CD4-positive, alpha-beta T cell treated with Interleukin-15 for 4 hours (primary cell): ENCODE results near the gene URB1.
"Not testable (repeated sequence)": the region's sequence is repeated elsewhere in the genome, so short reads cannot be mapped to it uniquely, and the experiment has no call there.

Experiments used
- DNase-seq: peaks from one replicate; pipeline ENCODE4 v3.0.0-alpha.2; 2020; ENCODE audit warnings: low spot score

URB1 gene

DNA sequence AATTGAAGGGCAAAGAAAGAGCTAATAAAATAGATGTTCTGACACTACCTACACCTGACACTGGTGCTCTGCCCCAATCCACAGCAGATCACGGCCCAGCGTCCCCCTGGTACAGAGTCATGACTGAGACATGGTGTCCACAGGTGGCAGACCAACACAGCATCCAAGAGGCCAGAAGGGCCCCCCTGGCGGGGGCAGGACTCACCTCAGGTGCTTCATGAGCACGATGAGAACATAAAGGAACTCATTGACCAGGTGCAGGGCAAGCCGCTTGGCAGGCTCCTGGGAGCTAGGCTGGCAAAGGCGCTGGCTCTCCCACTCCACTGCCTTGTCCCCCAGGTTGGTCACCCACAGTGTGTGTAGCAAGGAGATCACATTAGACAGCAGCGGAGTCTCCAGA lies 73.8 kb downstream of the URB1 start:
- no peak for DNase-seq

DNA sequence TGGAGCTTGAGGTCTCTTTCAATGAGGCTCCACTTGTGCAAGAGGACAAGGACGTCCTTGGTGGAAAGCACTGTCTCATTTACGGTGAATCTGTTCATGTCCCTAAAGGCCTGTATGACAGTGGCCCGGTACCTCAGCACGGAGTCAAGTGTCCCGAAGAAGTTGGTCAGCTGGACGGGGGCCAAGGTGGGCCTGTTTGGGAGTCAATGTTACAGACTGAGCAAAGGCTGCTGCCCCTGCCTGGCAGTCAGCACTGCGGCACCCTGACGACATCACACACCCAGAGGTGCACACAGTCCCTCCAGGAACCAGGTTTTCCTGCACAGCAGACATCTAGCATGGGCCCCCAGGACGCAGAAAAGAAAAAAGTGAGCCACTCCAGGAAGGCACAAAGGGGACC lies 75.1 kb downstream of the URB1 start:
- no peak for DNase-seq

GRCh38 chr21:32316361-32317215 lies 76.2 kb downstream of the URB1 start:
- no peak for DNase-seq

DNA sequence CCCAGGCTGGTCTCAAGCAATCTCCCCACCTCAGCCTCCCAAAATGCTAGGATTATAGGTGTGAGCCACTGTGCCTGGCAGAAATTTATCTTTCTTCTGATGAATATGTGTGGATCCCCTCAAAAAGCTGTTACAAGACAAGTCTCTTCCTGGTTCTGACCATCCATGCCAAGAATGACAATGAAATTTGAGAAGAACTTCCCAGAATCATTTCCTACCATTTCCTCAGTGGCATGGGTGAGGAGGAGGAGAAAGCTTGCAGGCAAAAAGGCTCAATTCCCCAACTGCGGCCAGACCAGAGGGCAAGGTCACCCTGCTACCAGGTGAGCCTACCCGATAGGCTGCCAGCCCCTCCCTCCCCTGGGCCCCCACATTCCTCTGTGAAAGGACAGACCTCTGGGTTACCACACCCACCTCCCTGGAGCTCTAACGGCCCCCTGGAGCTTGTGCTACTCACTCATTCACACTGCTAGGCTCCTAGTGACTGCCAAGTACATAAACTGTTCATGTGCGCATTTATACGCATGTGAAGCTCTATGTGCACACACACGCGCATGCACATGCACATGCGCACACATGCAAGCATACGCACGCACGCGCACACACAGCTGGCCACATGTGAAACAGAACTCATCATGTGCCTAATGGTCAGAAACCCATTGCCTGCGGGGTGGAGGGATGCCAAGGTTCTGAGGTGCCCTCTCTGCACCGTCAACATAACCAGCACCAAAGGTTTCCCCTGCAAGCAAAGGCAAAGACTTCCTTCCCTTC lies 77.1 kb downstream of the URB1 start:
- DNase-seq, result no peak

GRCh38 chr21:32314806-32315205 lies 78.0 kb downstream of the URB1 start:
- no peak for DNase-seq

DNA sequence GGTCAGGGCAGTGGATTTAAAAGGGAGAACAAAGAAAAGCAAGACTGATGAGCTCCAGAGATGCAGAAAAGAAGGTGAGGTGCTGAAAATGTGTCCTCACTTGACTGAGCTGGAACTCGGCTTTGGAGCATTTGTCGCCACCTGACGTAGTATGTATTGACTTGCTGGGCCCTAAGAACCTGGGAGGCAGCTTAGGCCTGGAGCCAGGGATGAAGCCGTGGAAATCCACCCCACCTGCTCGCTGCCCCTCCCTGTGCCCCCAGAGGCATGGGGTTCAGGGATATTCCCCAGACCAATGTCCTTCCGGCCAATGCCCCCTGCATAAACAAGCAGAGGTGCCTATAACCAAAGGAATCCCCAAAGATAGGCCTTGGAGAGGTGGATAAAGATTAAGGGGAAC lies 79.8 kb downstream of the URB1 start:
- no peak for DNase-seq

GRCh38 chr21:32312326-32312725 lies 80.5 kb downstream of the URB1 start:
- DNase-seq, result no peak

GRCh38 chr21:32311621-32312020 lies 81.2 kb downstream of the URB1 start:
- no peak for DNase-seq

- not testable (repeated sequence) for DNase-seq
Observed at GRCh38 chr21:32310976-32311375, 81.8 kb downstream of the URB1 start.

DNA sequence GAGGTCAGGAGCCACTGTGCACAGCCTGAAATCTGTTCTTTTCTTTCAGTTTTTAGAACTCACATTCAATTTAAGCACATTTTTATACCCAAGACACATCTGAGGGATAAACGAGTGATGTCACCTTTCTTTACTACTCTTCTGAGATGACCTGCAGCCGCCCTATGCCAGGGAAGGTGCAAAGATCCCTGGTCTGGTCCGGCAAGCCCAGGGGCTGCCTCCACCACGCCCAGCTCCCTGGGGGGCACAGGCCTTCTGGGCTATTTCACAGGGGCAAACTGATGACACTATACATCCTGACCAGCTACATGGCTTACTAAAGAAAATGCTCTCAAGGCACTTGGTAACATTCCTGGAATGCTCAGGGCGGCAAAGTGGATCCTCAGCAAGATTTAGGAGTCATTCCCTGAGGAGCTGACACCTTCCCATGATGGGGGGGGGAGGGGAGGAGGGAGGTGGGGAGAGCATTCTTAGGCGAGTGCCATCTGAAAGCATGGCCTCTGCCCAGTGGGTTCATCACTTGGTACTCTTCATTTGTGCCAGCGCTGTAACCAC lies 82.8 kb downstream of the URB1 start:
- DNase-seq, result no peak

DNA sequence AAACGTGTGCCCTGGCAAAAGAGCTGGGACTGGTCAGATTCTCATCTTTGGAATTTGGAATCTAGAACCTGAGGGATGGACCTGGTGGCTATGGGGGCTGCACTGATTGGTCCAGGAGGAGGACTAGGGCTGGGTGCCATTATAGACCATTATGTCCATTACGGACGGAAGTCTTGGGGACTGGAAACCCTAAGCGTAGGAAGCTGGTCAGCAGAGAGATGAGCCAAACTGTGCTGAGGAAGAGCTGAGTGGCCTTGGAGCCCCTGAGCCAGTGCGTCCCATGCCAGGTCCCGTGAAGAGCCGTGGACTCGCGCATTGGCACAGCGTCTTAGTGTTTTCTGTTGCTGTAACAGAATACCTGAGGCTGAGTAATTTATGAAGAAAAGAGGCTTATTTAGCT lies 84.1 kb downstream of the URB1 start:
- DNase-seq, result no peak

- DNase-seq, result no peak
Observed at GRCh38 chr21:32307706-32308105, 85.1 kb downstream of the URB1 start.

DNA sequence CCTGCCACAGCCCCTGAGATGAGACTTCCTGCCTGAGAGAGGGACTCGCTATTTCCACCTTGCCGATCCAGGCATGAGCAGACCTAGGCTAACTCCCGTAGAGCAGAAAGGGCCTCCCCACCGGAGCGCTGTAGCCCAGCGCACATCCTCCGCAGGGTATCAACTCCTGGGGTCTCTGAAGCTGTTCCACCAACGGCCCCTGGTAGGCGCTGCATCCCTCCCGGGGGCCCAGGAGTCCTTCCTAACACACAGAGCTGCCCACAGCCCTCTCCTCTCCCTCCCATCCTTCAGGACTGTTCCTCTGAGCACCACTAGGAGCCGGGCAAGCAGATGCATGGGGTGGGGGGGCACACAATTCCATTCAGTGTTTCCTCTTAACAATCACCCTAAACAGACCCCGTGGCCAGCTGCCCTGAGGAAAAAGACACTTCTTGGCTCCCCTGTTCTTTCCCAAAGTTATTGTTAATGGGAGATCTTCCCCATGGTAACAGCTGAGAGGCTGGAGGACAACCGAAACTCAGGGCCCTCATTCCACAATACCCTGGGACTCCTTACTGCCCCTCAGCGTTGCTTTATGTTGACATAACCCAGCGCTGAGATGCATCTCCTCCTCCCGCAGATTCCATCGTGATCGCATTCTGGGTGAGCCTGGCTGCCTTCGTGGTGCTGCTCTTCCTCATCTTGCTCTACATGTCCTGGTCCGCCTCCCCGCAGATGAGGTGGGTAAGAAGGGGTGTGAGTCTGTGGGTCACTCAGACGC lies 86.6 kb downstream of the URB1 start:
- no peak for DNase-seq

GRCh38 chr21:32304998-32305397 lies 87.8 kb downstream of the URB1 start:
- DNase-seq, result no peak

GRCh38 chr21:32303385-32303784 lies 89.4 kb downstream of the URB1 start:
- no peak for DNase-seq

- DNase-seq, result no peak
Observed at GRCh38 chr21:32302560-32302959, 90.3 kb downstream of the URB1 start.

DNA sequence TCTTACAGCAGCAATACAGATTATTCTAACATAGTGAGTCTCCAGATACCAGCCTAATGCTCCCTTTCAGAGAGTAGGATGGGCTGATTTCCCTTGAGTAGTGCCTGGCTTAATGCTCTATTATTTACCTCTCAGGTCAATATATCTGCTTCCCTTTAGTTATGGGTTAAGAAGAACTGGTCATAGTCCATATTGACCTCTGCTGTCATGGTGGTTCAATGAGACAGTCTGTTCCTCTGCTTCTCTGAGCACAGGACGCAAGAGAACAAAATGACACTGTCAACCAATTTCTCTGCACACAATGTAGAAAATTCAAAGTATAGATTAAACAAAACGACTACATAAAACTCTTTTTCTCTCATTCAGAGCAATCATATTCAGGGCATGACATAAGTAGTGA lies 91.2 kb downstream of the URB1 start:
- no peak for DNase-seq

DNA sequence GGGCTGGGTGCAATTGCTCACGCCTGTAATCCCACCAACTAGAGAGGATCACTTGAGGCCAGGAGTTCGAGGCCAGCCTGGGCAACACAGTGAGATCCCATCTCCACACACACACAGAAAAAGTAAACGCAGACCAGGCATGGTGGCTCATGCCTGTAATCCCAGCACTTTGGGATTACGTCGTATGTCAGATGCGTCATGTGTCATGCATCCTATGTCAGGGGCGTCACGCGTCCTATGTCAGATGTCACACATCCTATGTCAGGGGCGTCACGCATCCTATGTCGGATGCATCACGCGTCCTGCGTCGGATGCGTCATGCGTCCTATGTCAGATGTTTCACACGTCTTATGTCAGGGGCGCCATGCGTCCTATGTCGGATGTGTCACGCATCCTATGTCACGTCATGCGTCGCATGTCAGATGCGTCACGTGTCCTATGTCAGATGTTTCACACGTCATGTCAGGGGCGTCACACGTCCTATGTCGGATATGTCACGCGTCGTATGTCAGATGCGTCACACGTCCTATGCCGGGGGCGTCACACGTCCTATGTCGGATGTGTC lies 92.6 kb downstream of the URB1 start:
- DNase-seq, result no peak

- no peak for DNase-seq
Observed at GRCh38 chr21:32299695-32300094, 93.1 kb downstream of the URB1 start.

GRCh38 chr21:32298658-32299081 lies 94.1 kb downstream of the URB1 start, which contains the start of gene MRAP:
Gene MRAP (plus strand): TSS chr21:32298855. CDS start chr21:32298972, 117 bp downstream.
- DNase-seq, result no peak

- no peak for DNase-seq
Observed at GRCh38 chr21:32298148-32298559, 94.7 kb downstream of the URB1 start.

DNA sequence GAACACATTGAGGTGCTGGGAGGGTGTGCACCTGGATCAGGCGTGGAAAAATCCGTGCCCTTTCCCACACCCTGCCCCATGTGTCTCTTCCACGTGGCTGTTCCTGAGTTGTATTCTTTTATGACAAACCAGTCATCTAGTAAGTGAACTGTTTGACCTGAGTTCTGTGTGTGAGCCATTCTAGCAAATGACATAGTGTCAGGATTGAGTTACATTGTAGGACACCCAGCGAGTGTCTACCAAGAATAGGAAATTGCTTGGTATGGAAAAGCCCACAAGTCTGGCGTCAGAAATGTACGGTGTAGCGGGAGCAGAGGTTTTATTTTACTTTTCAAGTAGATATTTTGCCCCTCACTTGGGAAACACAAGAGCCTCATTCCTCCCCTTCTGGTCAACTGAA lies 95.4 kb downstream of the URB1 start:
- no peak for DNase-seq
